ENCODE measurements around the gene CST2.
"Not testable (repeated sequence)": the region's sequence is repeated elsewhere in the genome, so short reads cannot be mapped to it uniquely, and the experiment has no call there.

CST2 gene, protein sequence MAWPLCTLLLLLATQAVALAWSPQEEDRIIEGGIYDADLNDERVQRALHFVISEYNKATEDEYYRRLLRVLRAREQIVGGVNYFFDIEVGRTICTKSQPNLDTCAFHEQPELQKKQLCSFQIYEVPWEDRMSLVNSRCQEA

DNA sequence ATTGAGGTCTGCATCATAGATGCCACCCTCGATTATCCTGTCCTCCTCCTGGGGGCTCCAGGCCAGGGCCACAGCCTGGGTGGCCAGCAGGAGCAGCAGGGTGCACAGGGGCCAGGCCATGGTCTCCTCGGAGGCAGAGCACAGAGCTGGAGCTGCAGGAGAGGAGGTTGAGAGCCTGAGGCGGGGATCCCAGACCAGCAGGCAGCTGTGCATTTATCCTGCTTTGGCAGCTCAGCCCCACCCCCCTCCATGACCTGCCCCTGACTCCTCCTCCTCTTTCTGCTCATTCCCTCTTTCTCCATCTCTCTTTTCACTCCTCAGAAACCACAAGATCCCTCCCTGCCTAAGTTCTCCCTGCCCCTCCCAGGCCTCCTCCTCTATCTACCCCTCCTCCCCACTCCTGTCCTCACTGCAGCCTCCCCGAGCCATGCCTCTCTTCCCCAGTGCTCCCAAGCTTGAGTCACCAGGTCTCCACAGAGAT is at the start of gene CST2:
TSS of gene CST2 (minus strand) at position 189 of the 481 bp plus-strand sequence. CDS start at position 120, 69 bp downstream.
- DNase-seq = no peak

GRCh38 chr20:23875606-23876237 is 49.2 kb upstream of the CST2 start:
- no peak for DNase-seq

DNA sequence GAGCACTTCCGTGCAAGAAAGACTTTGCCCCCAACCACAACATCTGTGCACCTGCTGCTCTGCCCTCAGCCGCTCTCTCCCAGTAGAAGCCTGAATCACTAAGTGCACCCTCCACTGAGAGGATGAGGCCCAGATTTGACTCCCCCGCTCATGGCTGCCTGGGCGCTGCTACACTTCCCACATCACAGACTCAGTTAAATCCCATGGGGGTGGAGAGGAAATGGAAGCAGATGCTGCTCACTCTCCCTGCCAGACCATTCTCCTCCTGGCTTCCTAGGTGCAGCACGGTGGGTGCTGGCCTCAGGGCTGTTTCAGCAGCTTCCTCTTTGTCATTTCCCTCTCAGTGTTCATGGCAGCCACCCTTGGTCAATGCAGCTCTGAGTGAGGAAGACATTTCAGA is 48.2 kb upstream of the CST2 start:
- DNase-seq = no peak

GRCh38 chr20:23873370-23874015 is 47.0 kb upstream of the CST2 start:
- DNase-seq = no peak

DNA sequence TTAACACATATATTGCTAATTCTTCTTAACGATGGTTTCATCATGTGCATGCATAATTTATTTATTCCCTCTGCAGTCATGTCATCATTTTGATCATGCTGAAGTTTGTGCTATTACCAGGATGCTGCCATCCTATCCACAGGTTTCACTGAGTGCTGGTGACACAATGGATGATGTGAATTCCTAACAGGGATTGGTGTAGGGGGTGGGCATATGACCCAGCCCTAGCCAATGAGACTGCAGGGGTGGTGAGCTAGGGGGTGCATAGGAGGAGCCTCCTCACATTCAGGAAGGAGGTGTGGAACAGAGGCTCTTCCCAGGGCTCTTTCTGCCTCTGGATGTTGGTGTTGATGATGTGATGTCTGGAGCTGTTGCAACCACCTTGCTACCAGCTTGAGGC is 45.5 kb upstream of the CST2 start:
- DNase-seq = no peak

DNA sequence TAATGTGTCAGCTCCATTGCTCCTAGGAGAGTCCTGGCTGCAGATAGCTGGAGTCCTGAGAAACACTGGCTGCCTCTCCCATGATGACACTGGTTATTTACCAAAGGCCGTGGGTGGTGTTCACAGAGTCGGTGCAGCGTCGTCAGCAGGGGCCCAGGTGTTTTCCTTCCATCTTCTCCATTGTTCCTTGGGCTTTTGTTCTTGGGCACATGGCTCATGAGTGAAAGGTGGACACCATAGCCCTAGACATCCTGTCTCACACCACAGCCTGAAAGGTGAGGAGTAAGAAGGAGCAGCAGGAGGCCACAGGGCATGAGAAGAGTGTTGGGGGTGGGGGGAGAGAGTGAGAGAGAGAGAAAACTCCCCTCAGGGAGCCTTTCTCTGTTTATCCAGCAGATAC is 43.9 kb upstream of the CST2 start:
- DNase-seq = no peak

GRCh38 chr20:23869520-23869919 is 43.0 kb upstream of the CST2 start:
- no peak for DNase-seq

- no peak for DNase-seq
These were observed 41.8 kb upstream of the CST2 start for GRCh38 chr20:23868321-23868720.

- no peak for DNase-seq
These were observed 40.7 kb upstream of the CST2 start for GRCh38 chr20:23867152-23867776.

GRCh38 chr20:23860771-23861170 is 34.2 kb upstream of the CST2 start:
- DNase-seq = not testable (repeated sequence)

DNA sequence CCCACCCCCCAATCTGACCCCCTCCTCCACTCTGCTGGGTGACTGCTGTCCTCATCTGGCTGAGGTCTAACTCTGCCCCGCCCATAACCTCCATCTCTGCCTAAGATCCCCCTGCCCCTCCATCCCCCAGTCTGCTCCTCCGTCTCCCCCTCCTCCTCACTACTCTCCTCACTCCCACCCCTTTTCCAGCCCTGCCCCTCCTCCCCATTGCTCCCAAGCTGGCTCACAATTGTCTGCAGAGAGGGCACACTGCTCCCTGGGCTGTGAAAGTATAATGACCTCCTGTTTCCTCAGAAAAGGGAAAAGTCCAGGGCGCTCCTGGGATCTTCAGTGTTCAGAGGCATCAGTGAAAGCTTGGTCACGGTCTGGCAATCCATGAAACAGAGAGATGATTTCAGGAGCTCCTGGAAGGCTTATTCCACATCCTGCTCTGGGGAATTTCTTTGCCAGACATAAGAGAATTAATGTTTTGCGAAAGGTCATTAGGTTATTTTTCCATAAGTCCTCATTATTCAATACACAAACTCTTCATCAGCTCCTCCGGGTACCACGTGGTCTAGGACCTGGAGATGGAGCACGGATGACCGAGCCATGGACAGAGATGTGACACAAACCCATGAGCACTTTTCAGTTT is 31.6 kb upstream of the CST2 start:
- no peak for DNase-seq

- DNase-seq = no peak
These were observed 30.2 kb upstream of the CST2 start for GRCh38 chr20:23856736-23857135.

DNA sequence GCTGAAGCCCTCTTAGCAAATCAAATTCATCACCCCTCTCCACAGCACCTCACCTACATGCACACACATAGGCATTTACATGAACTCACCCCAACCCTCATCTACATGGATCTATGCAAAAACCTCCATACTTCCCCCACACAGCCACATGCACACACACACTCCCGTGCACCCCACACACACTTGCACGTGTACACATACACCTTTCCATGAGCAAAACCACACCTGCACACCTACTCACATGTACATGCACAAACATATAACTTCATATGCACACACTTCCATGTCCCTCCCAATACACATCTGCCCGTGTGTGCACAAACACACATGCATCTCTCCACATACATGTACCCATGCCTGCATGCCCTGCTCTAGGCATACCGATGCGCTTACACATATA is 29.7 kb upstream of the CST2 start:
- no peak for DNase-seq

GRCh38 chr20:23841693-23842092 is 15.2 kb upstream of the CST2 start:
- no peak for DNase-seq

GRCh38 chr20:23835716-23836115 is 9.2 kb upstream of the CST2 start:
- no peak for DNase-seq

GRCh38 chr20:23832775-23833513 is 6.4 kb upstream of the CST2 start:
- no peak for DNase-seq

DNA sequence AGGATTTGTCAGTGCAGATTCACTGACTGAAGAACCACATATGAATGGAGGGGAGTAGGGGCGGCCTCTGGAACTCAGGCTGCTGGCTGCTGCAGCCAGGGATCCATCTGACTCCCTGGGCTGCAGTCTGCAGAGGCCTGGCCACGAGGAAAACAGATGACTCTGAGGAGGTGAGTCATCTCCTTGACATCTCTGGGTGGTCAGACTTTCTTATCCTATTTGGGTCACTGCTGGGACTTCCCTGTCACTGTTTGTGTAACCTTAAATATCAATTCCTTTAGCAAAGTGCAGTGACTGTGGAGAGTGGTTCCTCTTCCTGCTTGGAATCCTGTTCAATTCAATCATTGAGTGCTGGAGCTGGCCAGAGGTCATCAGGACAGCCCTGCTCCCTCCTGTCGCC is 5.4 kb upstream of the CST2 start:
- not testable (repeated sequence) for DNase-seq

- DNase-seq = no peak
These were observed 2.8 kb downstream of the CST2 start for GRCh38 chr20:23823621-23824324.

DNA sequence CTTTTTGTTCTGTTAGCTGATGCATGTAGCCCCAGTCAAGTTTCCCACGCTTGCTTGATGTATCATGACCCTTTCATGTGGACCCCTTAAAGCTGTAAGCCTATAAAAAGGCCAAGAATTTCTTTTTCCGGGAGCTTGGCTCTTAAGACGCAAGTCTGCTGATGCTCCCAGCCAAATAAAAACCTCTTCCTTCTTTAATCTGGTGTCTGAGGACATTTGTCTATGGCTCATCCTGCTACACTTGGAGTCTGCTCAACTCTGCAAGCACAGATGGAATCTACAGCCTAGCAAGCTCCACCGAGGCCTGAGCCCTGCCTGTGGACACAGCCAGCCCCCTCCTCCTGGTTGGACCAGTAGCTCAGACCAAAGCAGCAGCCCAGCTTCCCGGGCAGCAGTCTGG is 3.4 kb downstream of the CST2 start:
- no peak for DNase-seq

DNA sequence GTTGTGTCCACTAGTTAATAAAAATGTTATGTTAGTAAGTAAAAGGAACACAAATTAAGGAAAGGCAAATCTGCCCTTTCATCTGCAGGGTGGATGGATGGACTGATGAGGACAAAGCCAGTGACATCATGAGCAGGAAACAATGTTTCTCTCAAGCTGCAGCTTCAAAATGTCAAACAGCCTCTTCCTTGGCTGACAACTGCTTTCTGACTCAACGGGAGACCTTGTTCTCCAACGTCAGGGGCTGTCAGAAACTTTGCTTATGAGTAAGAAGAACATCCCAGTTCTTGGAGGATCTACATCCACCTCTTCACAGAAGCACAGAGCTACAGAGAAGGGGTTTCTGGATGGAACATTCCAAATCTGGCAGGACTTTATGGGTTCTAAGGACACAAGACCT is 6.0 kb downstream of the CST2 start:
- no peak for DNase-seq

GRCh38 chr20:23811559-23811958 is 15.0 kb downstream of the CST2 start:
- not testable (repeated sequence) for DNase-seq

- not testable (repeated sequence) for DNase-seq
These were observed 16.2 kb downstream of the CST2 start for GRCh38 chr20:23810349-23810748.
